Measurements from ENCODE around the gene TAF13.
"Not testable (repeated sequence)": the region's sequence is repeated elsewhere in the genome, so short reads cannot be mapped to it uniquely, and the experiment has no call there.

The TAF13 gene

GRCh38 chr1:109083501-109083900 is 7.7 kb upstream of the TAF13 start:
- H3K9ac ChIP-seq (ENCODE audit: low read depth, low read length) = no peak overlapping the region
- peaks cover 12% of the 10 kb centered on the region; the same call in 1 of the 2 replicates for H3K4me1 ChIP-seq (ENCODE audit: insufficient read depth, low read length)
- H3K9me3 ChIP-seq (ENCODE audit: control insufficient read depth, insufficient read depth, low read length) = no peaks in the 10 kb centered on the region
- H3K36me3 ChIP-seq (ENCODE audit: insufficient read depth, low read length) = no peaks in the 10 kb centered on the region

GRCh38 chr1:109080441-109081082 is 4.8 kb upstream of the TAF13 start:
- H3K9me3 ChIP-seq (ENCODE audit: control insufficient read depth, insufficient read depth, low read length) = no peaks in the 10 kb centered on the region
- peaks cover 12% of the 10 kb centered on the region; the same call in 1 of the 2 replicates for H3K4me1 ChIP-seq (ENCODE audit: insufficient read depth, low read length)
- H3K36me3 ChIP-seq (ENCODE audit: insufficient read depth, low read length) = no peaks in the 10 kb centered on the region
- H3K9ac ChIP-seq (ENCODE audit: low read depth, low read length) = no peak overlapping the region

GRCh38 chr1:109079240-109079622 is 3.4 kb upstream of the TAF13 start:
- no peak overlapping the region; the same call in 1 of the 2 replicates for H3K9ac ChIP-seq (ENCODE audit: low read depth, low read length)
- peaks cover 10% of the 10 kb centered on the region; the same call in 1 of the 2 replicates for H3K4me1 ChIP-seq (ENCODE audit: insufficient read depth, low read length)
- H3K9me3 ChIP-seq (ENCODE audit: control insufficient read depth, insufficient read depth, low read length) = no peaks in the 10 kb centered on the region
- H3K36me3 ChIP-seq (ENCODE audit: insufficient read depth, low read length) = no peaks in the 10 kb centered on the region

DNA sequence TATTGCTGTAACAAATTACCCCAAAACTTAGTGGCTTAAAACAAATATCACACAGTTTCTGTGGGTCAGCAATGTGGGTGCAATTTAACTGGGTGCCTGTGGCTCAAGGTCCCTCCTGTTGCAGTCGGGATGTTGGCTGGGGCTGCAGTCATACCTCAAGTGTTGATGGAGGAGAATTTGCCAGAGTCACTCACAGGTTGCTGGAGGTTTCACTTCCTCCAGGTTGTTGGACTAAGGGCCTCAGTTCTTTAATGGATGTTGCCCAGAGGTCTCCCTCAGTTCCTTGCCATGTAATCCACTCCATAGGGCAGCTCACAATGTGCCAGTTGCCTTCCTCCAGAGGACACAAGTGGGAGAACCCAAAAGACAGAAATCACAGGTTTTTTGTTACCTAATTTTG is 2.5 kb upstream of the TAF13 start:
- H3K4me1 ChIP-seq (ENCODE audit: insufficient read depth, low read length) = 0 out of 2 replicates have a peak, but pooled peaks cover 4% of the 10 kb centered on the region
- H3K36me3 ChIP-seq (ENCODE audit: insufficient read depth, low read length) = no peaks in the 10 kb centered on the region
- H3K9ac ChIP-seq (ENCODE audit: low read depth, low read length) = no peak overlapping the region
- no peaks in the 10 kb centered on the region for H3K9me3 ChIP-seq (ENCODE audit: control insufficient read depth, insufficient read depth, low read length)

- H3K36me3 ChIP-seq (ENCODE audit: insufficient read depth, low read length) = peaks cover 2% of the 10 kb centered on the region; the same call in 1 of the 2 replicates
Measured at GRCh38 chr1:109069294-109069693, 6.5 kb downstream of the TAF13 start.

DNA sequence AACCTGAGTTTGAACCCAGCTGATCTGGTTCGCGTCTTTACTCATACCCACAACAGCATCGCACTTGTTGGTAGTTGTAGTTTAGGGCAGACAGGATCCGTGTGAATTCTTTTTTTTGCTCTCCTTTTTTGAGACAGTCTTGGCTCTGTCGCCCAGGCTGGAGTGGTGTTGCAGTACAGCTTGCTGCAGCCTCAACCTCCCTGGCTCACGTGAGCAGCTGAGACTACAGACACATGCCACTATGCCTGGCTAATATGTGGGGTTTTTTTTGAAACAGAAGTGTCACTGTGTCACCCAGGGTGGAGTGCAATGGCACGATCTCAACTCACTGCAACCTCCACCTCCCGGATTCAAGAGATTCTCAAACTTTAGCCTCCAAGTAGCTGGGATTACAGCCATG is 7.9 kb downstream of the TAF13 start:
- Histone ChIP-seq H3K36me3 (ENCODE audit: insufficient read depth, low read length) (peaks cover 2% of the 10 kb centered on the region), H3K9ac (ENCODE audit: low read depth, low read length) (no peak overlapping the region), H3K9me3 (ENCODE audit: control insufficient read depth, insufficient read depth, low read length) (no peaks in the 10 kb centered on the region), H3K4me1 (ENCODE audit: insufficient read depth, low read length) (no peaks in the 10 kb centered on the region)

More at GRCh38 chr1:109069294-109069693, 6.5 kb downstream of the TAF13 start:
- Histone ChIP-seq H3K4me1 (ENCODE audit: insufficient read depth, low read length) (no peaks in the 10 kb centered on the region), H3K9ac (ENCODE audit: low read depth, low read length) (no peak overlapping the region), H3K9me3 (ENCODE audit: control insufficient read depth, insufficient read depth, low read length) (no peaks in the 10 kb centered on the region)

- H3K4me1 ChIP-seq (ENCODE audit: insufficient read depth, low read length) = no peaks in the 10 kb centered on the region
- no peaks in the 10 kb centered on the region for H3K9me3 ChIP-seq (ENCODE audit: control insufficient read depth, insufficient read depth, low read length)
- H3K36me3 ChIP-seq (ENCODE audit: insufficient read depth, low read length) = peaks cover 2% of the 10 kb centered on the region
- H3K9ac ChIP-seq (ENCODE audit: low read depth, low read length) = no peak overlapping the region
Measured at GRCh38 chr1:109065137-109065536, 10.7 kb downstream of the TAF13 start.

DNA sequence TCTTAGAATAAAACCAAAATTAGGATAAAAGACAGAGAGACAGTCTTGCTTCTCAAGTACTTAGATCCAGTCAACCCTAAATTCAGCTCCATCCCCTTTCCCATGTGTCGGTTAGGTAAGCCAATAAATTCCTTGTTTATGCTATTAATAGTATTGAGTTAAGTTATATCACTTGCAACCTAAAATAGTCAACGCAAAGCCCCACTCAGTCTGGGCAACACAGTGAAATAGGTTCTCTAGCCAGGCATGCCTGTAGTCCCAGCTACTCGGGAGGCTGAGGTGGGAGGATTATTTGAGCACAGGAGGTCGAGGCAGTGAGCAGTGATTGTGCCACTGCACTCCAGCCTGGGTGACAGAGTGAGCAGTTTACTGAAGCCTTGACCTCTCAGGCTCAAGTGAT is 14.6 kb downstream of the TAF13 start:
- Histone ChIP-seq H3K9me3 (ENCODE audit: control insufficient read depth, insufficient read depth, low read length) (no peaks in the 10 kb centered on the region), H3K36me3 (ENCODE audit: insufficient read depth, low read length) (no peaks in the 10 kb centered on the region; the same call in none of the 2 replicates), H3K9ac (ENCODE audit: low read depth, low read length) (no peak overlapping the region), H3K4me1 (ENCODE audit: insufficient read depth, low read length) (no peaks in the 10 kb centered on the region)

- H3K9ac ChIP-seq (ENCODE audit: low read depth, low read length) = no peak overlapping the region
- no peaks in the 10 kb centered on the region for H3K4me1 ChIP-seq (ENCODE audit: insufficient read depth, low read length)
- no peaks in the 10 kb centered on the region for H3K9me3 ChIP-seq (ENCODE audit: control insufficient read depth, insufficient read depth, low read length)
- no peaks in the 10 kb centered on the region; the same call in none of the 2 replicates for H3K36me3 ChIP-seq (ENCODE audit: insufficient read depth, low read length)
Measured at GRCh38 chr1:109060707-109061106, 15.1 kb downstream of the TAF13 start.

GRCh38 chr1:109059026-109059425 is 16.8 kb downstream of the TAF13 start:
- Histone ChIP-seq H3K4me1 (ENCODE audit: insufficient read depth, low read length) (no peaks in the 10 kb centered on the region), H3K9ac (ENCODE audit: low read depth, low read length) (no peak overlapping the region), H3K36me3 (ENCODE audit: insufficient read depth, low read length) (no peaks in the 10 kb centered on the region; the same call in 1 of the 2 replicates), H3K9me3 (ENCODE audit: control insufficient read depth, insufficient read depth, low read length) (no peaks in the 10 kb centered on the region)

DNA sequence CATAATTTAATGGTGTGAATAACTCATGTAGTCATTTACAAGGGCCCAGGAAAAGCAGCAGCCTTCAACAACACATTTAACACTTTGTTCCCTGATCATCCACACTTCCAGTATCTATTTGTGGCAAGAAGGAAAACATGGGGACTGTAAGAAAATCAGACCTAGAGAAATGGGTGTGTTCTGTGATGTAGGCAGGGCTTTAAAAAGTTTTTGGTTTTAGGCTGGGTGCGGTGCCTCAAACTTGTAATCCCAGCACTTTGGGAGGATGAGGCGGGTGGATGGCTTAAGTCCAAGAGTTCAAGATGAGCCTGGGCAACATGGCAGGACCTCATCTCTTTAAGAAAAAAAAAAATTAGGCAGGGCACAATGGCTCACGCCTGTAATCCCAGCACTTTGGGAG is 19.7 kb downstream of the TAF13 start:
- Histone ChIP-seq H3K9me3 (ENCODE audit: control insufficient read depth, insufficient read depth, low read length) (no peaks in the 10 kb centered on the region), H3K4me1 (ENCODE audit: insufficient read depth, low read length) (no peaks in the 10 kb centered on the region), H3K36me3 (ENCODE audit: insufficient read depth, low read length) (no peaks in the 10 kb centered on the region), H3K9ac (ENCODE audit: low read depth, low read length) (no peak overlapping the region)

- not testable (repeated sequence) for H3K4me1 ChIP-seq (ENCODE audit: insufficient read depth, low read length); H3K36me3 ChIP-seq (ENCODE audit: insufficient read depth, low read length); H3K9me3 ChIP-seq (ENCODE audit: control insufficient read depth, insufficient read depth, low read length); H3K9ac ChIP-seq (ENCODE audit: low read depth, low read length)
Measured at GRCh38 chr1:109052145-109052544, 23.7 kb downstream of the TAF13 start.

GRCh38 chr1:109050228-109050995 is 25.4 kb downstream of the TAF13 start:
- Histone ChIP-seq H3K9me3 (ENCODE audit: control insufficient read depth, insufficient read depth, low read length) (no peaks in the 10 kb centered on the region), H3K4me1 (ENCODE audit: insufficient read depth, low read length) (no peaks in the 10 kb centered on the region), H3K9ac (ENCODE audit: low read depth, low read length) (no peak overlapping the region), H3K36me3 (ENCODE audit: insufficient read depth, low read length) (no peaks in the 10 kb centered on the region)

- no peaks in the 10 kb centered on the region for H3K4me1 ChIP-seq (ENCODE audit: insufficient read depth, low read length)
Measured at GRCh38 chr1:109048335-109048734, 27.5 kb downstream of the TAF13 start.

DNA sequence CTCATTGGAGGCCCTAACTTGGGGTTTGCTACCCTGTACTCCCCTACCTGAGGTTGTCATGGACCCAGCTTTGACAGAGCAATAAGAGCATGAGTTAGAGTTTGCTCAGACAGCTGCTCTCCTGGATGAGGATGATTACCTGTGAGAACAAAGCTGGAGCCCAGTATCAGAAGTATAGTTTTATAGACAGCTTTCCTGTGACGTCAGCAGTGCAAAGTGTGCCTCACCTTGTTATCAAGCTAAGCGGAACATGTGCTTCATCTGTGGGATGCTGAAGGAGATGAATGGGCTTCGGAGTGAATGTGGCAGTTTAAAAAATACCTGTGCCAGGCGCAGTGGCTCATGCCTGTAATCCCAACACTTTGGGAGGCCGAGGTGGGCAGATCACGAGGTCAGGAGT is 28.5 kb downstream of the TAF13 start:
- H3K9ac ChIP-seq (ENCODE audit: low read depth, low read length) = no peak overlapping the region
- H3K9me3 ChIP-seq (ENCODE audit: control insufficient read depth, insufficient read depth, low read length) = no peaks in the 10 kb centered on the region
- no peaks in the 10 kb centered on the region for H3K4me1 ChIP-seq (ENCODE audit: insufficient read depth, low read length)
- no peaks in the 10 kb centered on the region for H3K36me3 ChIP-seq (ENCODE audit: insufficient read depth, low read length)

More at GRCh38 chr1:109048335-109048734, 27.5 kb downstream of the TAF13 start:
- Histone ChIP-seq H3K9ac (ENCODE audit: low read depth, low read length) (no peak overlapping the region), H3K36me3 (ENCODE audit: insufficient read depth, low read length) (no peaks in the 10 kb centered on the region), H3K9me3 (ENCODE audit: control insufficient read depth, insufficient read depth, low read length) (no peaks in the 10 kb centered on the region)
